Measurements from ENCODE around the gene MOB2.
"Not testable (repeated sequence)": the region's sequence is repeated elsewhere in the genome, so short reads cannot be mapped to it uniquely, and the experiment has no call there.

MOB2 gene

DNA sequence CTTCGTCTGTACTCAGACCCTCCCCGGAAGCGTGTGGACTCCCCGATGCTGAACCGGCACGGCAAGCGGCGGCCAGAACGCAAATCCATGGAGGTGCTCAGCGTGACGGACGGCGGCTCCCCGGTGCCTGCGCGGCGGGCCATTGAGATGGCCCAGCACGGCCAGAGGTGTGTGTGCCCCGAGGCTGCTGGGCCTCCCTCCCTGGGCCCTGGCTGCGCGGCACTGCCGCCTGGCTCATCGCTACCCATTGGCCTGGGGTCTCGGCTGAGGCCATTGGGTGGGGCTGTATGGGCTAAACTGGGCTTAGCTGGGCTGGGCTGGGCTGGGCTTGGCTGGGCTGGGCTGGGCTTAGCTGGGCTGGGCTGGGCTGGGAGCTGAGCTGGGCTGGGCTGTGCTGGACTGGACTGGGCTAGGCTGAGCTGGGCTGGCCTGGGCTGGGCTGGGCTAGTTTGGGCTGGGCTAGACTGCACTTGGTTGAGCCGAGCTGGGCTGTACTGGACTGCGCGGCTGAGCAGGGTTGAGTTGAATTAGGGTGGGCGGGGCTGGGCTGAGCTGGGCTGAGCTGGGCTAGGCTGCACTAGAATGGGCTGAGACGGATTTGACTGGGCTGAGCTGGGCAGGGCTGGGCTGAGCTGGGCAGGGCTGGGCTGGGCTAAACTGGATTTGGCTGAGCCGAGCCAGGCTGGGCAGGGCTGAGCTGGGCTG lies 40.7 kb downstream of the MOB2 start:
- H3K4me3 ChIP-seq (ENCODE audit: low read depth, low read length): no peak overlapping the region

DNA sequence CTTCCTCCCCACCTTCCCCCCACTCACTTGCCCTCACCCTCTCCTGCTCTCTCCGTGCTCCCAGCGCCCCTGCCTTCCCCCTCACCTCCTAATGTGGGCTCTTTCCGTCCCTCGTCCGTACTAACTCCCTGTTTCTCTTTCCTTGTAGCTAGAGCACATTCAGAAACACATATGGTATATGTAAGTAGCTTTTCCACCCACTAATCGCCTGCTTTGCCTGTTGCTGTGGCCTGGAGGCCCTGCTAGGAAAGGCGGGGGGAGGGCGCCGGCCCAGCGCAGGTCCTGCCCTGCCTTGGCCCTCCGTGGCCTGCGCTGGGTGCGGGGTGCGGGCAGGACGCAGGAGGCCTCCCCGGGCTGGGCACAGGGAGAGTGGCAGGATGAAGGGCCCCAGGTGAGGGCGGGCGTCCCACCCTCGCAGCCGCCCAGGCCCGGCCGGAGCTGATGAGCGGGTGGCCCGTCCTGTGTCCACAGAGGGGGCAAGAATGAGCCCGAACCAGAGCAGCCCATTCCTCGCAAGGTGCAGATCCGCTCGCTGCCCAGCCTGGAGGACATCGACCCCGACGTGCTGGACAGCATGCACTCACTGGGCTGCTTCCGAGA lies 41.7 kb downstream of the MOB2 start:
- H3K4me3 ChIP-seq (ENCODE audit: low read depth, low read length): no peak overlapping the region

DNA sequence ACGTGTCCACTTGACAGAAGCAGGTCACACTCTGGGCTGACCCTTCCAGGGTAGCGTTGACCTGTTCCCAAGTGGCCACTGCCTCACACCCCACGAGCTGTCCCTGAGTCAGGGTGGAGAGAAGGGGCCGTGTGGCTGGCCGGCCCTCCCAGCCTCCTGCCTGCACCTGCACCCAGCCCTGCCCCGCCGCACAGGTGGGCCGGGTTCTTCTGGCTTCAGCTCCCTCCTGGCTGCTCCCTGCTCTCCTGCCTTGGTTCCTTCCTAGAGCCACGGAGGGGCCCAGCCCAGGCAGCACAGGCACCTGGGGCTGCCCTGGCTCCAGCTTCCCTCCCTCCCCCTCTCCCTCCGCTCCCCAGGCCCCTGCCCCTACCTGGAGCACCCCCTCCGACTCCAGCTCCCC lies 42.3 kb downstream of the MOB2 start:
- H3K4me3 ChIP-seq (ENCODE audit: low read depth, low read length): no peak overlapping the region

DNA sequence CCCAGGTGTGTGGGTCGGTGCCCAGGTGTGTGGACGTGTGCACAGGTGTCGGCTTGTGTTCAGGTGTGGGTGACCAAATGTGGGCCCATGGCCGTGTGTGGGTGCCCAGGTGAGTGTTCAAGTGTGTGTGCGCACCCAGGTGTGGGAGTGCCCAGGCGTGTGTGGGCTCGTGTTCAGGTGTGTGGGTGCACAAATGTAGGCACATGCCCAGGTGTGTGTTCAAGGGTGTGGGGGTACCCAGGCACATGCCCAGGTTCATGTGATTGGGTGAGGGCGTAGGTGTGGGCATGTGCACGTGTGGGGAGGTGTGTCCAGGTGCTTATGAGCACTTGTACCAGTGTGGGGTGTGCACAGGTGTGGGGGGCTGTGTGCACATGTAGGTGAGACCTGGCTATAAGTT lies 42.8 kb downstream of the MOB2 start:
- H3K4me3 ChIP-seq (ENCODE audit: low read depth, low read length): no peak overlapping the region

DNA sequence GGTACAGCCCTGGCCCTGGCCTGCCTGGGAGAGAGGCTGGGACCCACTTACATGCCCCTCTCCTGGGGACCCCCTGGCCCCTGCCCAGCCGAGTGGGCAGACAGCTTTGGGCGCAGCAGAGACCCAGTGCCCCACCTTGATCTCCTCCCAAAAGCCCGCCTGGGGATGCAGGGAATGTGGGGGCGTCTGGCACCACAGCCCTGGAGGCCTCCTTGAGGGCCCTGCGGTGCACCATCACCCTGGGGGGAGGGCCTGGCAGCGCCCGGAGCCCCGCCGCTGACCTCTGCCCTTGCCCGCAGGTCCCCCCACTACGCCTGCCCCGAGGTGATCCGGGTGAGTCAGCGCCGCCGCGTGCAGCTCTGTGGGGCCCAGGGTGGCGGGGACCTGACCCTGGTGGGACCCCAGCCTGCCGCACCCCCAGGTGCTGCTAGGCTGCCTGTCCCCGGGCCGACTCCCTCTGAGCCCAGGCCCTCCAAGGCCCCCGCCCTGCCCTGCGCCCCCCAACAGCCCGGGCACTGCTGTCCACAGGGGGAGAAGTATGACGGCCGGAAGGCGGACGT lies 43.7 kb downstream of the MOB2 start:
- no peak overlapping the region for H3K4me3 ChIP-seq (ENCODE audit: low read depth, low read length)

DNA sequence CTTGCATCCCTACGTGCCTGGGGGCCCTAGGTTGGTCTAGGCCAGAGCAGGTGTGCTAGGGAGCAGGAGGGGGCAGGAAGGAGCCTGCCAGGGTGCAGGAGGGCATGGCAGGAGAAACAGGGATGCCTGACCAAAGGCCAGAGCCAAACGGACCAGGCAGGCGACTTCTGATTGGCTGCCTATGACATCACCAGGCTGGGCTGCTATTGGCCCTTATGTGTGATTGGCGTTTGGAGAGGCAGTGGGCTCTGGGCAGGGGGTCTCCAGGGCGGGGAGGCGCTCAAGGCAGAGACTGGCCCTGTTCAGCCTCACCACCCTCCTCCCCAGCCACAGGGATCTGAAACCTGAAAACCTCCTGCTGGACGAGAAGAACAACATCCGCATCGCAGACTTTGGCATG lies 44.4 kb downstream of the MOB2 start:
- H3K4me3 ChIP-seq (ENCODE audit: low read depth, low read length): no peak overlapping the region

DNA sequence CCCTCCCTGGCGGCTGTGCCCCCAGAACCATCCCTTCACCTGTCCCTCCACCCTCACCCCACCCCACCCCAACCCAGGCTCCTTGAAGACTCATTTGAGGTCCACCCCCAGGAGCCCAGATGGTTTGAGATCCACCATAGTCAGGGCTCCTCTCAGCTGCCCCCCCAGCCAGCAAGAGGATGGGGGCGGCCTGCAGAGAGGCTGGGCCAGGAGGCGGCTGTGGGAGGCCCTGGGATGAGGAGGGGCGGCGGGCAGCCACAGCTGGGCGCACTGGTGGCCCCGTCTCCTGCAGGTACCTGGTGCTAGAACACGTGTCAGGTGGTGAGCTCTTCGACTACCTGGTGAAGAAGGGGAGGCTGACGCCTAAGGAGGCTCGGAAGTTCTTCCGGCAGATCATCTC lies 46.1 kb downstream of the MOB2 start:
- H3K4me3 ChIP-seq (ENCODE audit: low read depth, low read length): no peak overlapping the region

DNA sequence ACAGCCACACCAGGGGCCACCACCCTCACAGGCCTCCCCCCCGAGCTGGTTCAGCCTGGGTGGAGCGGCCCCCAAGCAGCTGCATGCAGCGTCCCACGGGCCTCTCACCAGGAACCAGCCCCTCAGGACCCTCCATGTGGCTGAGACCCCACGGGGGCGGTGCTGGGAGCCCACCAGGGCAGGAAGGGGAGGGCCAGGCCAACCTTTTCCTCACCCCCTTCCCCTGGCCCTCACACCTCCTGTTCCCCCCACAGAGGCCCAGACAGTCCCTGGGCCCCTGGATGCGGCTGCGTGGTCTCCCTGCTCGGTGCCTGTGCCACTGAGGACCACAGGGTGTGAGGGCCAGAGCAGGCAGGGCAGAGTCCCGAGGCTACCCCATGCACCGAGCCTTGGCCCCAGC lies 46.5 kb downstream of the MOB2 start:
- no peak overlapping the region for H3K4me3 ChIP-seq (ENCODE audit: low read depth, low read length)

DNA sequence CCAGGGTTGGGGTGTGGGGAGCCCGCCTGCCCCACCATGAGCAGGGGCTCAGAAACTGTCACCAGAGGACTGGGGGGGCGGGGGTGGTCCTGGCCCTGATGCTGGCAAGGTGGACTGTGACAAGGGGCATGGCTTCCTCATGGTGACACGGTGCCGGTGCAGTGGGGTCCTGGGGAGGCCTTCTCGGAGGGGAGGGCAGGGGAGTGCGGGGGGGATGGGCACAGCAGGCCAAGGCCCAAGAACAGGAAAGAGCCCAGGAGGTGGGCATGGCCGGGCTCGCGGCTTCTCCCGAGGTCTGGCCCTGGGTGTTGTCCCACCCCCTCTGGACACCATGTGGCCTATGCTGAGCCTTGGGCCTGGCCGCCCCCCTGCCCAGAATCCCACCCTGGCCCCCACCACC lies 47.2 kb downstream of the MOB2 start:
- H3K4me3 ChIP-seq (ENCODE audit: low read depth, low read length): no peak overlapping the region

DNA sequence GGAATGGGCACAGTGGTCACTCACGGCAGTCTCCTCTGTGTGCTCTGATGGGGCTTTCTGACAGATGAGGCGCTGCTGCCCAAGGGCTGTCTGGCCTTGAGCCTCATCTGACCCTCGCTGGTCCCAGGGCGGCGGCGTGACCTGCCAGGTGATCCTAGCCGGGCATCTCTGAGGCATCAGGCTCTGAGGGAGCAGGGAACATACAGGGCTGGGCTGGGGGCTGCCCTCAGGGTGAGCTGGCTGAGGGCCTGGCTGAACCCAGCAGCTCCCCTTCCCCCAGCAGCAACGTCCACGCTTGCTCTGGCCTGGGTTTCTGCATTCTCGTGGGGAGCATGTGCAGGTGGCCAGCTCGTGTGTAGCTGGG lies 47.6 kb downstream of the MOB2 start:
- no peak overlapping the region for H3K4me3 ChIP-seq (ENCODE audit: low read depth, low read length)

DNA sequence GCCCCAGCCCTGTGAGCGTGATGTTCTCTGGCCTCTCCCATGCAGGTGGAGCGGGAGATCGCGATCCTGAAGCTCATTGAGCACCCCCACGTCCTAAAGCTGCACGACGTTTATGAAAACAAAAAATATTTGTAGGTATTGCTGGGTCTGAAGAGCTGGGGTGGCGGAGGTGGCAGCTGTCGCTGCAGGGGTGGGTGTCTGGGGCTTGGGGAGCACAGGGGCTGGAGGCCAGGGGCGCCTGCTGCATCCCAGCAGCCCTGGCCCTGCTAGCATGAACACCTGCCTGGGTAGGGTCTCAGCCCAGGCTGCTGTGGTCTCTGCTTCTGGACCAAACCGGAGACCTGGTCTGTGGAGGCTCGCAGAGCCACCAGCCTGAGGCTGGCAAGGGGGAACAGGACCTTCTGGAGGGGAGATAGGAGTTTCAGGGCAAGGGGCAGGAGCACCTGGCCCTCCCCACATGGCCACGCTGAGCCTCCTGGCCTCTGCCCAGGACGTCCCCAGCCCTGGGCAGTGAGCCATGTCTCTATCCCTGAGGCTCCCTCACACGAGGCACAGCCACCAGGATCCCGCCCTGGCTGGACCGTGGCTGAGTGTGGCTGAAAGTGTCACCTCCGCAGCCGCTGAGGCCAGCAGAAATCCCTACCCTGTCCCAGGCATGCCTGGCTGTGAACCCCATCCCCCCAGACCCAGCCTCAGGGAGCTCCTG lies 48.2 kb downstream of the MOB2 start:
- no peak overlapping the region for H3K4me3 ChIP-seq (ENCODE audit: low read depth, low read length)

DNA sequence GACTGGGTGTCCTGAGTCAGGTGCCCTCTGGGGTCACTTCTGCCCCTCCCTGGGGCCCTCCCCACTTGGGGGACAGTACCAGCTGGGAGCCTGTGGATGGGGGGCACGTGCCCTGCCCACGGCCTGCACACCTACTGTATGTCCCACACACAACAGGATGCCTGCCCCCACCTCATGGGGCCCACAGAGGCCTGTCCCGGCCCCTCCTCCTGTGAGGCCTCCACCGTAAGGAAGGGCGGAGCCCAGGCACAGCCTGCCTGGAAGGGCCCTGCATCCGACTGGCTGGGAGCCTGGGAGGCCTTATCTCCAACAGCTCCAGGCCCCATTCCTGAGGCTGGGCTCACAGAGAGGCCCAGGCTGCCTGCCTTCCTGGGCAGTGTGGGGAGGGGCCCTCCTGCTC lies 49.1 kb downstream of the MOB2 start:
- no peak overlapping the region for H3K4me3 ChIP-seq (ENCODE audit: low read depth, low read length)

DNA sequence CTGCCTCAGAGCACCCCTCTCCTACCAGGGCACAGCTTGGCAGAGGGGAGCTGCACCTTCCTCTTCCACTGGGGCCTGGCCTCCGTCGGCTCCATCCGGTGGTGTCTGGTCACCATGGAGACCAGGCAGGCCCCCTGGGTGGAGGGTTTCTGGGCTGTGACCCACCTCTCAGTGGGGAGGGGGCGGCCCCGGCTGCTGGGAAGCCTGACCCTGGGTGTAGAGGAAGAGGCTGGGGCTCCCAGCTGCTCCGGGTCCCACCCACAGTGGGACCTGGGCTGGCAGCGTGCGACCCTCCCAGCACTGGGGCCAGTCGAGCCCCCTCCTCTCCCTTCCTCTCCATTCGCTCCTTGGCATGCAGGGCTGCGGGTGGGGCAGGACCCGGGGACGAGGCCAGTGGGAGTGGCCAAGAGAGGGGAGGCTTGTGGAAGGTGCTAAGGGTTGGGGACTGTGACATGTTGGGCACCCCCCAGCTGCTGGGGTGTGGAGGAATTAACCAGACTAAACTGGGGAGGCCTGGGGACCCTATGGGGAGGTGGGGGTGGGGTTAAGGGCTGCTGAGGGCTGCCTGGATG lies 50.0 kb downstream of the MOB2 start:
- H3K4me3 ChIP-seq (ENCODE audit: low read depth, low read length): no peak overlapping the region

DNA sequence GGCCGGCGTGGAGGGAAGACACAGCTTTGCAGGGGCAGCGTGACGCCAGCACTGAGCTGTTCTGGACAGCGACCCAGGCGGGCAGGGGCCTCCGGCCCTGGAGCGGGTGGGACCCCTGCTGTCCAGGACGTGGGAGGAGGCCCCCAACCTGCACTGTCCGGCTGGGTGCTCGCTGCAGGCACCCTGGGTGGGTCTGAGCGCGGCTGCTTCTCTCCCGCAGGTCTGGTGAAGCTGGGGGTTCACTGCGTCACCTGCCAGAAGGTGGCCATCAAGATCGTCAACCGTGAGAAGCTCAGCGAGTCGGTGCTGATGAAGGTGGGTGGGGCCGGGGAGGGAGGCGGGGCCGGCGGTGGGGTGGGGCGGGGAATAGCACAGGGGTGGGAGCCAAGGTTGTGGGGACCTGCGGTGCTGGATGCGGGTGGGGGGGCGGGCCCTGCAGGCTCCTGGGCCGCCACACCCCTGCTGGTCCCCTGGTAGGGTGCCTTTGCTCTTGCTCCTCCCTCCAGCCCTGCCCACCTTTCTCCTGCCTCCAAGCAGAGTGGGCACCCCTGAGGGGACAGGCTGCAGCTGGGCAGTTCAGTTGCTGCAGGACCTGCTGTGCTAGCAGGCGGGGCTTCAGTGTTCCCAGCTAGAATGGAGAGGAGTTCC lies 50.6 kb downstream of the MOB2 start:
- no peak overlapping the region for H3K4me3 ChIP-seq (ENCODE audit: low read depth, low read length)

DNA sequence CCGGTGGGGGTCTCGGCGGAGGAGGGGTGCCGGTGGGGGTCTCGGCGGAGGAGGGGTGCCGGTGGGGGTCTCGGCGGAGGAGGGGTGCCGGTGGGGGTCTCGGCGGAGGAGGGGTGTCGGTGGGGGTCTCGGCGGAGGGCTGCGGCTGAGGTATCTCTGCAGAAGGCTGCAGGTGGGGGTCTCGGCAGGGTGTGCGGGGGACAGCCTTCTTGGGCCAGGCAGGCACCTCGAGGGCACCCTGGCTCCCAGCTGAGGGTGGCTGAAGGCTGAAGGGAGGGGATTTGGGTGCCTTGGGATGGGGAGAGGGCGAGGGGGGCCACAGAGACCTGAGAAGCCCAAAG lies 51.1 kb downstream of the MOB2 start:
- not testable (repeated sequence) for H3K4me3 ChIP-seq (ENCODE audit: low read depth, low read length)

DNA sequence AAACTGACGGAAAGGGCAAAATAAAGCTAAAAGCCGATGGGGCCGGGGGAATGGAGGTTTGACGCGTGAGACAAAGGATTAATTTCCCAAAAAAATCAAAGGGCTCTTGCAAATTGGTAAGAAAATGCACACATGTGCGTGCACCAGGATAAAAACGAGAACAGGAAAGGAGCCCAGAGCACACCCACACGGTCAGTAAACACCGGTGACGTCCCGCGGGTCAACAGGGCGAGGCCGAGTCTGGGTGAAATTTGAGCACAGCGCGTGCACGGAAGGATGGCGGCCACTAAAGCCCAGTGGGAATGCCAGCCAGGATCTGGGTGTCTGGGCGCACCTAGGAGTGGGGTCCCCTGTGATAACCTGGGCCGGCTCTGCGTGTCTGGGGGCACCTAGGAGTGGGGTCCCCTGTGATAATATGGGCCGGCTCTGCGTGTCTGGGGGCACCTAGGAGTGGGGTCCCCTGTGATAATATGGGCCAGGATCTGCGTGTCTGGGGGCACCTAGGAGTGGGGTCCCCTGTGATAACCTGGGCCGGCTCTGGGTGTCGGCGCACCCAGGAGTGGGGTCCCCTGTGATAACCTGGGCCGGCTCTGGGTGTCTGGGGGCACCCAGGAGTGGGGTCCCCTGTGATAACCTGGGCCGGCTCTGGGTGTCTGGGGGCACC lies 52.5 kb downstream of the MOB2 start:
- H3K4me3 ChIP-seq (ENCODE audit: low read depth, low read length): no peak overlapping the region

DNA sequence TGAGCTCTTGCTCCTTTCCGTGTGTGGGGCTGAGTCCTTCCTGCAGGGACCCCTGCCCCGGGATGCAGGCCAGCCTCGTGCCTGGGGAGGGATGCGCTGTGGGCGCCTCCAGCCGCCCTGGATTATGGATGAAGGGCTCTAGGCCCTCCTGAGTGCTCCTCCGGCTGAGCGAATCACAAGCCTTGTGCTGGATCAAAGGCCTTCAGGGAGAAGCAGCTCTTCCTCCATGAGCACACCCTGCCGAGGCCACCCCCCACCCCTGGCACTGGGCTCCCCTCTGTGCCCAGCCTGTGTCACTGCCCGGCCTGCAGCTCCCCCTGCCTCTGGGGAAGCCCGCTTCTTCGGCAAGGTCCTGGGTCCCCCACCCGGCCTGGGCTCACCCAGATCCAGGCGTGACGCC lies 53.0 kb downstream of the MOB2 start:
- no peak overlapping the region for H3K4me3 ChIP-seq (ENCODE audit: low read depth, low read length)

DNA sequence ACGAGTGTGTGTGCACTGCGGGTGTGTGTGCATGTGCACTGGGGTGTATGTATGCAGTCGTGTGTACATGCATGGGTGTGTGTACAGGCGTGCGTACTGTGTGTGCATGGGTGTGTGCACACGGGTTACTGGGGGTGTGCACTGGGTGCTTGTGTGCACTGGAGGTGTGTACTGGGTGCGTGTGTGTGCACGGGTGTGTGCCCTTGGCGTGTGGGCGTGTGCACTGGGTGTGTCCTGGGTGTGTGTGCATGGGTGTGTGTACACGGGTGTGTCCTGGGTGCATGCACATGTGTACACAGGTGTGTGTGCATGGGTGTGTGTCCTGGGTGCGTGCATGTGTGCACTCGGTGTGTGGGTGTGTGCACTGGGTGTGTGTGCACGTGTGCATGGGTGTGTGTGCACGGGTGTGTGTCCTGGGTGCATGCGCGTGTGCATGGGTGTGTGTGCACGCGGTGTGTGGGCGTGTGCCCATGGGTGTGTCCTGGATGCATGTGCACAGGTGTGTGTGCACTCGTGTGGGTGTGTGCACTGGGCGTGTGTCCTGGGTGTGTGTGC lies 57.7 kb downstream of the MOB2 start:
- H3K4me3 ChIP-seq (ENCODE audit: low read depth, low read length): no peak overlapping the region

DNA sequence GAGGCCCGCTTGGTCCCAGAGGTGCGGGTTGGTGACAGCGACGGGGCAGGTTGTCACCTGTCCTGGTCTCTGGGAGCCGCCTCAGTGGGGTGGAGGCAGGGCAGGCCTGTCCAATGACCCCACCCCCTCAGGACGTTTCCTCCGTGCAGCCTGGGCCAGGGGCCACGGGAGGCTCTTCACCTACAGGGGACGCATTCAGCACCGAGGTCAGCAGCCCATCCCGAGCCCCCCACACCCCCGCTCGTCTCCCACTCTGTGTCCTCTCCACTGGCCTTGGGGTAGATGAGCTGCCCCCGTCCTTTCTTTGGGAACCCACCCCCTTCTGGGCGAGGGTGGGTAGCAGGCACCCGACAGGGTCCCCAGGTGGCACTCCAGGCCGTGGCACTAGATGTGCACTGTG lies 61.1 kb downstream of the MOB2 start:
- no peak overlapping the region for H3K4me3 ChIP-seq (ENCODE audit: low read depth, low read length)

DNA sequence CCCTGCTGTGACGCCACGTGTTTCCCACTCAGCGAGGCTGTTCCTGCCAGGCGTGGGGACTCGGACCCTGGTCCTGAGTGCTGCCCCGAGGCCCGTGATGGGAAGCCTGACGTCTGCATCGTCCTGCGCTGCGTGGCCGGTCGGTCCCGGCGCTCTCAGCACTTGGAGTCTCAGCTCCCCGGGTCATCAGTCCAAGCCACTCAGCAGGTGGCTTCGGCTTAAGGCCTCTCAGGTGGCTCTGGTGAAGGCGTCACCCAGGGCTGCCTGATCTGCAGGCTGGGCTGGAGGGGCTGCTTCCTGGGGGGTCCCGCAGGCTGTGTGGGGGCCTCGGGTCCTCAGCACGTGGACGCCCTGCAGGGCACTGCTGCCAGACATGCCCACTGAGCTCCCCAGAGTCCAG lies 61.6 kb downstream of the MOB2 start:
- no peak overlapping the region for H3K4me3 ChIP-seq (ENCODE audit: low read depth, low read length)

DNA sequence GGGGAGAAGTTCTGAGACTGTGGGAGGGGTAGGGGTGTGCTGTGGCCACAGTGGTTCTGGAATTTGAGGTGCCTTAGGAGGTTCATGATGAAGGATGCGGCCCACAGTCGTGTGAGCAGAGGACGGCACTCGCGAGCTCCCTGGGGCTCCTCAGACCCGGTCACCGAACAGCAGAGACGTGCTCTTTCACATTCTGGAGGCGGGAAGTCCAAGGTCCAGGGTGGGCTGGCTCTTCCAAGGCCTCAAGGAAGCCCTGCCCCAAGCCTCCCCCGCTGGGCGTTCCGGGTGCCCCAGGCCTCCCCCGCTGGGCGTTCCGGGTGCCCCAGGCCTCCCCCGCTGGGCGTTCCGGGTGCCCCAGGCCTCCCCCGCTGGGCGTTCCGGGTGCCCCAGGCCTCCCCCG lies 63.2 kb downstream of the MOB2 start:
- H3K4me3 ChIP-seq (ENCODE audit: low read depth, low read length): not testable (repeated sequence)
